Left lobe of liver (tissue), 2 donors: ENCODE results near the gene HDGF. TPM values are rescaled to one million over a fixed set of nuclear protein-coding genes. Genes with fewer than 3 reads are reported as not detected.

ENCODE experiments used
- ATAC-seq: fragments of 200-7000 bp; cut with Tn5 transposase; one replicate; pipeline ENCODE4 v1.9.1; 2020; ENCODE audit warnings: mild to moderate bottlenecking, moderate library complexity
- DNase-seq: peaks from one replicate; pipeline ENCODE4 v3.0.0-alpha.2; 2020; ENCODE audit warnings: low spot score
- total RNA-seq: library from RNA; stranded (reverse); gene quantifications from one replicate; pipeline ENCODE4 v1.2.1, GENCODE V29; 2021
- donor health status: DM: no; HTN: no; CAD: no; lungs with moderate emphysema.
- donor health status: DM: no; HTN: yes; CAD: no.

The HDGF gene
- total RNA-seq, 1 donor from 2014 or later: 153 TPM

DNA sequence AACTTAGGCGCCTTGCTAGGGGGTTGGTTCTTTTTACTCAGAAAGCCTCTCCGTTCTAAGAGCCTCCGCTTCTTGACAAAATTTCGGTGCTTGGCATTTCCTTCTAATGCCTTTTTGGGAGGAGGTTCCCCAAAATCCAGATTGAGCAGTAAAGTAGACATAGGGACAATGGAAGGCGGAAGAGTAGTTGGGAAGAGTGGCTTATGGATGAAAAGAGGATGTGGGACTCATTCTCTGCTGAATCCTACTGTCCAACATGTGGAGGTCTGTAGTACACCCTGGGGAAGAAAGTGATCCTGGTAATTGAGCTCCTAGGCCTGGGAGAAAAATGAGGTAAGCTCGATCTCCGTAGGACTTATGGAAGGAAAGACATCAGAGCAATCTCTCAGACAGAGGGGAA is 24.0 kb downstream of the HDGF start:
- no peak for ATAC-seq
- no peak for DNase-seq

DNA sequence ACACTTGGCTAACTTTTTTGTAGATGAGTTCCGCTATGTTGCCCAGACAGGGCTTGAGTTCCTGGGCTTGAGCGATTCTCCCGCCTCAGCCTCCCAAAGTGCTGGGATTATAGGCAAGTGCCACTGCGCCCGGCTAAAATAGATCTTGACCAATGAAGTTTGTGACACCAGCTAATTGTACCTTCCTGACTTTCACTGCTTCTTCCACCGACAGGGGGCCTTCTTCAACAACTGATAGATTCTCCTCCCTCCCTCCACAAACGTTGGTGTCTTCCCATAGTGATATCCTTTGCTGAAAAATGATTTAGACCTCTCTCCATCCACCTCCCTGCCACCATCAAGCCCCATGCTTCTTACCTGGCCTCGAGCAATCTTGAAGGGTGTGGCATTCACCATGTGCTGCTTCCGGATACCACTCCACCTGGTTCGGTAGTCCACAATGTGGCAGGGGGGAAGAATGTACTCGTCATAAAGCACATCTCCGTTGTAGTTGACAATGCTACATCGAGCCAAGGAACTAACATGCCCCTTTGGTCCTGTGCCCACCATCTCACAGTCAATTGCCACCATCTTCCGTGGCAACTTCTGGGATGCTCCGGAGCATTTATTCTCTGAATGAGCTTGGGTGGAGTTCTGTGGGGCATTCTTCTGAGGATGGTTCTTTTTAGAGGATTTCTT is 24.8 kb downstream of the HDGF start:
- no peak for DNase-seq
- ATAC-seq: no peak

DNA sequence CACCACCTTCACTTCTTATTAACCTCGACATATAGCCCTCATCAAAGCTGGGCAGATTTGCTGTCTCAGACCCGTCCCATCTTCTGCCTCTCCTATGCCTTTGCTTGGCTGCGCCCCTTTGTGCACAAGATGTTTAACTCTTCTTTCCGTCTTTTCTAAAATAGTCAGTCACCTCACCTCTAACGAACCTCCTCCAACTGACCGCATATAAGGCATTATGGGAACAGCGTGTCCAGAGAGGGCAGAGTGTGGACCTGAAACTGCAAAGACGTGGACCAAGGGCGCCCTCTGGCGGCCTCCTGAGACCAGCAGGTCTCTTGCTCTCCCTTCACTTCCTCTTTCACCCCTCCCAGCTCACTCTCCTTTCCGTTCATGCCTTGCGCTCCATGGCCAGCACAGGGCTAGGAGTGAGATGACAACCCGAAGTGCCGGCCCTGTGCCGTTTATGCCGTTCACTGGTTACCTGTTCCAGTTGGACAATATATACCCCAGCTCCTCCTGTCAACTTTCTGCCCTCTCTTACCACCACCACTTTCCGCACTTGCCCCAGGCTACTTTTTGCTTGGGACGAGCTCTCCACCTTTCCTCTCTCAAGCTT is 25.7 kb downstream of the HDGF start:
- DNase-seq (peak; percentile 88), ATAC-seq (peak; percentile 83)

DNA sequence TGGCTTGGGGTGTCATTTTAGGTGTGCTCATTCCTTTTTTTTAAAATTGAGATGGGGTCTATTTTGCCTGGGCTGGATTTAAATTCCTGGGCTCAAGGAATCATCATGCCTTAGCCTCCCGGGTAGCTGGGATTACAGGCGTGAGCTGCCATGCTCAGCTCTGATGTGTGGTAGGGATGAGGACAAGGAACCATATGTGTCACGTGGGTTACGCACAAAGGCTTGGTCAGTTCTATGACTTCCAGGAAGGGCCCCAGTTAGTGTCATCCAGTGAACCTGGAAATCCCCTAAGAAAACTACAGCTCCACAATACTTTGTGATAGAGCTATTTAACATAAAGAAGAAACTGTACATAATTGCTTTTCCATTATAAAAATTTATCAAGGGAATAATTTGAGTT is 29.9 kb downstream of the HDGF start:
- no peak for ATAC-seq
- DNase-seq: no peak

DNA sequence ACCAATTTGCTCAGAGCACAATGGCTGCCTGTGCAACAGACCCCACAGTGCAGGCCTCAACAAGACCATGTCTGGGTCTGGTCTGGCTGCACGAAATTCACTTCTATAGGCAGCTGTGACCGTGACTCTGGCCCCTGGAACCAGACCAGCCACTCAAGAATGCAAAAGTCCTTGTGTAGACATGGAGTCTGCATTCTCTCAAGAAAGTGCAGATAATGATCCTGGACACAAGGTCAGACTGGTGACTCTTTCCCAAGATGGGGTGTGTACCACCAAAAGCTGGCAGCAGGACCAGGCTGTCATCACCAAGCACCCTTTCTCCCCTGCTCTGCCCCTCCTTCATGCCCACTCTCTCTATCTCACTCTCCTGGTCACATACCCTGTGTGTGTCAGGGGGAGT is 30.3 kb downstream of the HDGF start:
- ATAC-seq (no peak), DNase-seq (no peak)

GRCh38 chr1:156717351-156717750 is 34.1 kb downstream of the HDGF start:
- no peak for ATAC-seq
- DNase-seq: no peak

DNA sequence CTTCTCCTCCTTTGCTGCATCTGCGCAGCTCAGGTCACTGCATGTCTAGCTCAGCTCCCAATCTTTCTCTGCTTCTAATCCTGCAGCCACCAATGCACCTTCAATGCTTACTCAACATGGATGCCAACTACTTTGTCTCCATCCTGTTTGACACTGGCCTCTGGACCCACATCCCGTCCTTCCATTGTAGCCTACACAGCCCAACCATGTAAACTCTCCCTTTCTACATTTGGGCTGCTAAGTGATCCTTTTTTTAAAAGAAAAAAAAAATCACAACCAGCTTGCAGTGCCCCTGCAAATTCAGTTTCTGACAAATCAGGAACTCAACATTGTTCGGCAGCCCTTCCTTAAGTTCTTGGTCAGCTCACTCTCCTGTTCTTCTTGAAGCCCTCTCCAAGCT is 36.6 kb downstream of the HDGF start:
- ATAC-seq: no peak

GRCh38 chr1:156712626-156713025 is 38.8 kb downstream of the HDGF start:
- ATAC-seq (no peak), DNase-seq (no peak)

More for the DNA sequence above, 36.6 kb downstream of the HDGF start:
- DNase-seq: no peak

- ATAC-seq (no peak), DNase-seq (no peak)
Measured at GRCh38 chr1:156711011-156711817, 40.3 kb downstream of the HDGF start.

GRCh38 chr1:156709757-156710489 is 41.6 kb downstream of the HDGF start:
- DNase-seq (no peak), ATAC-seq (peak; percentile 72)

GRCh38 chr1:156709031-156709430 is 42.4 kb downstream of the HDGF start:
- DNase-seq (no peak), ATAC-seq (no peak)

DNA sequence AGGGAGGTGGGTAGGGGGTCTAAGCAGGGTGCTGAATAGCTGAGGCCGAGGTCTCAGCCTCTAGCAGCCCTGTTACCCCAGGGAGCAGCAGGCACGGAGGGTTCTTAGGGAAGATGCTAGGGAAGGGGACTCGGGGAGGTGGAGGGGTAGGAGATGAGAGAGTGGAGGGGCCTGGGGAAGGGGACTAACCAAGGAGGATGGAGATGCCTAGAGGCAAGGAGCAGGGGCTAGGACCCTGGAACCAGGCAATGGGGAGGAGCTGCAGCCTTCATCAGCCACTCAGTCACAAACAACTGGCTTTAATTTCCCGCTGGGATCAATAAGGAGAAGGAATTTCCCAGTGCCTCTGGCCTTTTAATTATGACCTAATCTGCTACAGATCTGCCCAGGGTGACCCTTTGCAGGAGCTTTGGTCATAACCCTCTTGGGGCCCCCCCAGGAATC is 43.2 kb downstream of the HDGF start:
- ATAC-seq (no peak), DNase-seq (no peak)

DNA sequence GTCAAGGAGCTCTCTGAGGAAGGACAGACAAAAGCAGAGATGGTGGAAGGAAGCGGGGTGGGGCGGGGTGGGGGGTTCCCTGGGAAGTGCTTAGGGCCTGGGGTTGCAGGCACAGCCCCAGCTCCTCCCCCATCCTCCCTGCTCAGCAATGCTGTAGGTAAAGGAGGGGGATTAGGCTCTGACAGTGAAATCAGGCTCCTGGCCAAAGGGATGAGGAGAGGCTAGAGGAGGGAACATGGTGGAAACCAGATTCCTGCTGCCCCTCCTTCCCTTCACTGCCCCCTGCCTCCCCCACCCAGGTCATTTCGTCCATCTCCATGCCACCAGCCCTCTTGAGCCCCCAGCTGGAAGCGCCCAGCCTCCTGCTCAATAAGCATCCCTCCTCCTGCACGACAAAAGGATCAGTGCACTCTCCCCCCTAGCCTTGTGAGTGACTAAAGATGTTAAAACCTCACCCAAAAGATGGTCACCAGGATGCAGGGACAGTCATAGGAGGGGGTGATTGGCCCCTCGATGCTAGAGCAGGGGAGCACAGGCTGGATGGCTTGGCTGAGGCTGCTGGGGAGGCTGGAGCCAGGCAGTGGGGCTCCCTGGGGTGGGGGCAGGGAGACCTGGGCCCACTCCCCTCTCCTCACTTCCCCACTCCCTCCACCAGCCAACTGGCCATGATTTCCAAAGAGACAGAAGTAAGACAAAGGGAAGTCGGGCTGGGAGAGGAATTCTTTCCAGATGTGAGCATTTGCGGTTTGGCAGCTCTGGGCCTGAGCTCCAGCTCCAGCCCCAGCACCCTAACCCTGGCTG is 43.9 kb downstream of the HDGF start:
- ATAC-seq (no peak), DNase-seq (no peak)

DNA sequence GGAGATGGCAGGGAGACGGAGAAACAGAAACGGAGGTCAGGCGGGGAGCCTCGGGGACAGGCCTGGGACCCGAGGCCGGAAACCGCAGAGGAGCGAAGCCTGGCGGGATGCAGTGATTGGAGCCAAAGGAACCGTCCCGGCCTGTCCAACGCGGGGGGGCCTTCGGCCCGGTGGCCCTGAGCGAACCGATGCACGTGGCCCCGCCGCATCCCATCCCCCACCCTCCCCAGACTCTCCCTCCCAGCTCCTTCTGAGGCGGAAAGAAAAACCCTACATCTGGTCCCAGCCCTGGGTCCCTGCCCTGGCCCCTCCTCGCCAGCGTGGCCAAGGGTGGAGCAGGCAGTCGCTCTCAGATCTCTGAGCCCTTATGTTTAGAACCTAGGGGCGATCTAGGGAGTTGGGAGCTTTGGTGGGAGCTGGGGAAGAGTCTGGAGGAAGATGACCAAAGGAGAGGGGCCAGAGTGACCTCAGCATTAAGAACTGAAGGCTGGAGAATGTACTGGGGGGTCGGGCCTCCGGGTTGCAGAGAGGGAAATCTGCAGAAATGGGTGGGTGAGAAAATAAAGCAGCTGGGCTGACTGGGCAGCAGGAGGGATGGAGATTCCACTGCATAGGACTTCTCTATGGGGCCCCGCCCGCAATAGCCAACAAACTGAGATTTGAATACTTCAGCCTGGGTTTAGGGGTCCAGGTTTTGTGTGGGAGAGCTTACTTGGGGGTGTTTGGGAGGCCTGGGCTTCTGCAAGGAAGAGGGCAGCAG is 44.6 kb downstream of the HDGF start:
- no peak for DNase-seq

DNA sequence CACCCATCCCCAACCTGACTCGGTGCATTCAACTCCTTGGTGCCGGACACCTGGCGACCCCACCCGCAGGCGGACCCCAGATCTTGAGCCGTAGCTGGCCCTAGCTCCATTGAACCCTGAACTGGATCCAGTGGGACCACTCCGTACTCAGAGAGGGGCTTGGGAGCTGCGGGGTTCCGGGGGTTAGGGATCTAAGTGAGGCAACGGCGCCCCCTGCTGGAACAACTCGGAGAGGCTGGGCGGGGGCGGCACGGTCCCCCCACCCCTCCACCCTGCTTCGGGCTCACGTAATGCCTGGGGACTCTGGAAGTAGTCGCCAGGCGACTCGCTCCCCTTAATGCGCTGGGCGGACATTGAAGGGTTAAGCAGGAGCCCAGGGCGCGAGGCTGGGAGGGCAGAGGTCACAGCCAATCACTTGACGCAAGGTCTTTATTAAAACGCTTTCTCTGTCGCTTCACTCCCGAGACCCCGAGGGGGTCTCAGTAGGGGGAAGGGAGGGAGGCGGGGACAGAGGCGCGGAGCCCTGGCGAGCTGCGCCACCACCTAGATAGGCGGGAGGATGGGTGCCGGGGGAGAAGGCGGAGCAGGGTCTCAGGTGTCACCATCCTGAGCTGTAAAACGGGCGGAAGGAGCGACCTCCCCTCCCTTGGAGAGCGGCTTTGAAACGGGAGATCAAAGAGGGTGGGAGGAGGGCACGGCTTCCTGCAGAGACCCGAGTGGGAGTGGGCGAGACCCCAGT is 45.4 kb downstream of the HDGF start:
- no peak for DNase-seq

More for the DNA sequence above, 44.6 kb downstream of the HDGF start:
- peak; percentile 39 for ATAC-seq

DNA sequence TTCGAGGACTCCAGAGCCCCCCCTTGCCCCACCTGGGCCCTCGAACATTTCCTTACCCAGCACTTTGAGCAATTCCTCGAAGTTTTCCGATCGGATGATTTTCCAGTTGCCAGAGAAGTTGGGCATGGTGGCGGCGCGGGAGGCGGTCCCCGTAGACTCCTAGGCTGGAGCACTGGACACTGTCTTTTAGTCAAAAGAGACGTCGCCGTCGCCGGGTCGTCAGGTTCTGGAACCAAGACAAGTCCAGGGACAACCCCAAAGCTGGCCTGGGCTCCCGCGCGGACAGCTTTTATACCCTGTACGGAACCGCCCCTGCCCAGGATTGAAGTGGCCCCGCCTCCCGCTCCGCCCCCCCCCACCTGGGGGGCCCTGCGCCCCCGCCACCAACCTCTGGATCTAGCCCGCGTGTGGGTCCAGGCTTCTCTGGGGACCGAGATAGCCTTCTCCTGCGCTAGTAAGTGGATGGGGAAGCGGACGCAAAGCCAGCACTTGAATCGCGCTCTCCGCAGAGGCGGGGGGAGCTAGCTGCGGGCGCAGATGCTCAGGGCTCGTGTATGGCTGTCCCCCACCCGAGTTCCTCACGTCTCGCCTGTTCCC is 46.1 kb downstream of the HDGF start, which contains the start of gene CRABP2:
CRABP2 (minus strand) TSS at position 263 of the 597 bp plus-strand sequence; CDS start at position 126, 137 bp downstream.
- ATAC-seq (no peak), DNase-seq (no peak)

More for the DNA sequence above, 45.4 kb downstream of the HDGF start:
- ATAC-seq: peak; percentile 10

GRCh38 chr1:156704930-156705320 is 46.5 kb downstream of the HDGF start:
- DNase-seq (no peak), ATAC-seq (no peak)

- ATAC-seq (no peak), DNase-seq (no peak)
Measured at GRCh38 chr1:156704166-156704711, 47.2 kb downstream of the HDGF start.
